SK-N-SH (cell line): ENCODE measurements around the gene ANKRD39.

ENCODE experiments used
- CTCF ChIP-seq: fragments of 200-600 bp; sonication (generic); IDR thresholded peaks from 2 replicates; pipeline ENCODE4 v1.6.1; 2017; ENCODE audit warnings: antibody characterized with exemption, mild to moderate bottlenecking, moderate library complexity
- TAF1 ChIP-seq: IDR thresholded peaks from 2 replicates; pipeline ENCODE4 v1.6.1; 2012; ENCODE audit warnings: low read depth, mild to moderate bottlenecking, low read length, moderate library complexity, borderline replicate concordance

GRCh38 chr2:96887493-96888012 is 29.7 kb upstream of the ANKRD39 start:
- TF ChIP-seq TAF1 (no peak), CTCF (no peak)
